Activated CD4-positive, alpha-beta T cell treated with anti-CD3 and anti-CD28 coated beads, Interleukin-2, amount 10 ng/mL, durations not matched to agents 24 days and 14 days (primary cell): ENCODE results near the gene IFT57. TPM values are rescaled to one million over a fixed set of nuclear protein-coding genes. Genes with fewer than 3 reads are reported as not detected.
A peak's percentile ranks its signal among the peaks of the same experiment; 100 is the strongest.

Source experiments
- DNase-seq: peaks from one replicate; pipeline ENCODE4 v3.0.0; 2022
- H3K27ac Mint-ChIP-seq: one replicate; pipeline ENCODE4 v1.8.0; 2022; ENCODE audit warnings: mild to moderate bottlenecking, mixed read lengths
- H3K27me3 Mint-ChIP-seq: one replicate; pipeline ENCODE4 v1.8.0; 2022; ENCODE audit warnings: mixed read lengths
- H3K36me3 Mint-ChIP-seq: one replicate; pipeline ENCODE4 v1.8.0; 2022; ENCODE audit warnings: low read depth, mild to moderate bottlenecking, mixed read lengths
- H3K4me1 Mint-ChIP-seq: one replicate; pipeline ENCODE4 v1.8.0; 2021; ENCODE audit warnings: mixed read lengths
- H3K4me3 Mint-ChIP-seq: one replicate; pipeline ENCODE4 v1.8.0; 2022; ENCODE audit warnings: mild to moderate bottlenecking, moderate library complexity, mixed read lengths
- H3K9me3 Mint-ChIP-seq: one replicate; pipeline ENCODE4 v1.8.0; 2021; ENCODE audit warnings: mixed read lengths
- intact Hi-C: fragments of 100-400 bp; cut with micrococcal nuclease; formaldehyde crosslinking; loops from one replicate; pipeline ENCODE4 v1.15.1; 2023
- total RNA-seq: library from RNA; stranded (reverse); gene quantifications from 2 replicates; pipeline ENCODE4 v1.2.3, GENCODE V29; 2022

IFT57 gene
- total RNA-seq, 1 donor from 2014 or later = 26.6 TPM

- Mint-ChIP-seq H3K4me1 (peaks cover 53% of the 10 kb centered on the region), H3K9me3 (peaks cover 12% of the 10 kb centered on the region), H3K4me3 (peak overlapping the region; percentile 96), H3K27ac (peak overlapping the region; percentile 99), H3K27me3 (no peaks in the 10 kb centered on the region), H3K36me3 (peaks cover 37% of the 10 kb centered on the region)
- DNase-seq = peak; percentile 91
- intact Hi-C loops = loop anchor here (1.0 to 10.0 kb wide), 8 partner anchors 10 to 600 kb away; partner anchors contain the start of genes BBX, CIP2A, DZIP3 and IFT57
These were observed 97.7 kb downstream of the IFT57 start for GRCh38 chr3:108124337-108125152.

GRCh38 chr3:108123326-108123725 is 98.9 kb downstream of the IFT57 start:
- peak overlapping the region; percentile 35 for H3K27ac Mint-ChIP-seq
- peaks cover 7% of the 10 kb centered on the region for H3K9me3 Mint-ChIP-seq
- DNase-seq = no peak
- peaks cover 25% of the 10 kb centered on the region for H3K36me3 Mint-ChIP-seq
- H3K4me1 Mint-ChIP-seq = peaks cover 49% of the 10 kb centered on the region
- intact Hi-C loops = loop anchor here (10.0 kb wide), 1 partner anchor 599 kb away; the partner anchor contains the start of gene BBX
- no peak overlapping the region for H3K4me3 Mint-ChIP-seq
- H3K27me3 Mint-ChIP-seq = no peaks in the 10 kb centered on the region

- intact Hi-C loops = loop anchor here (10.0 kb wide), 1 partner anchor 597 kb away; the partner anchor contains the start of gene BBX
- Mint-ChIP-seq H3K27ac (no peak overlapping the region), H3K4me3 (no peak overlapping the region), H3K27me3 (no peaks in the 10 kb centered on the region), H3K36me3 (peaks cover 17% of the 10 kb centered on the region), H3K4me1 (peaks cover 52% of the 10 kb centered on the region), H3K9me3 (peaks cover under 1% of the 10 kb centered on the region)
- DNase-seq = no peak
These were observed 99.9 kb downstream of the IFT57 start for GRCh38 chr3:108122276-108122675.

GRCh38 chr3:108119398-108120104 is 102.7 kb downstream of the IFT57 start:
- H3K9me3 Mint-ChIP-seq = no peaks in the 10 kb centered on the region
- no peak for DNase-seq
- H3K27ac Mint-ChIP-seq = peak overlapping the region; percentile 60
- H3K27me3 Mint-ChIP-seq = peaks cover 3% of the 10 kb centered on the region
- H3K4me1 Mint-ChIP-seq = peaks cover 45% of the 10 kb centered on the region
- H3K4me3 Mint-ChIP-seq = no peak overlapping the region
- no peaks in the 10 kb centered on the region for H3K36me3 Mint-ChIP-seq
- intact Hi-C loops = loop anchor here (10.0 kb wide), 1 partner anchor 595 kb away; the partner anchor contains the start of gene BBX

GRCh38 chr3:108118038-108118768 is 104.0 kb downstream of the IFT57 start:
- Mint-ChIP-seq H3K4me1 (peaks cover 32% of the 10 kb centered on the region), H3K9me3 (no peaks in the 10 kb centered on the region), H3K4me3 (peak overlapping the region; percentile 11), H3K27me3 (peaks cover 6% of the 10 kb centered on the region), H3K36me3 (no peaks in the 10 kb centered on the region), H3K27ac (peak overlapping the region; percentile 79)
- intact Hi-C loops = loop anchor here (1.0 kb wide), 1 partner anchor 17 kb away; no protein-coding TSS in a partner anchor
- no peak for DNase-seq

GRCh38 chr3:108117241-108117775 is 104.9 kb downstream of the IFT57 start:
- no peak overlapping the region for H3K27ac Mint-ChIP-seq
- H3K4me3 Mint-ChIP-seq = no peak overlapping the region
- no peaks in the 10 kb centered on the region for H3K9me3 Mint-ChIP-seq
- H3K4me1 Mint-ChIP-seq = peaks cover 27% of the 10 kb centered on the region
- no peaks in the 10 kb centered on the region for H3K36me3 Mint-ChIP-seq
- intact Hi-C loops = no loop called here
- peaks cover 9% of the 10 kb centered on the region for H3K27me3 Mint-ChIP-seq
- DNase-seq = no peak

- Mint-ChIP-seq H3K27ac (no peak overlapping the region), H3K9me3 (no peaks in the 10 kb centered on the region), H3K4me1 (peaks cover 20% of the 10 kb centered on the region), H3K36me3 (no peaks in the 10 kb centered on the region), H3K27me3 (peaks cover 15% of the 10 kb centered on the region), H3K4me3 (no peak overlapping the region)
- DNase-seq = no peak
- intact Hi-C loops = no loop called here
These were observed 107.7 kb downstream of the IFT57 start for GRCh38 chr3:108114423-108115065.

GRCh38 chr3:108113975-108114374 is 108.2 kb downstream of the IFT57 start:
- intact Hi-C loops = no loop called here
- Mint-ChIP-seq H3K9me3 (no peaks in the 10 kb centered on the region), H3K4me3 (no peak overlapping the region), H3K4me1 (peaks cover 18% of the 10 kb centered on the region), H3K27ac (no peak overlapping the region), H3K36me3 (no peaks in the 10 kb centered on the region), H3K27me3 (peaks cover 15% of the 10 kb centered on the region)
- no peak for DNase-seq

GRCh38 chr3:108110934-108111333 is 111.3 kb downstream of the IFT57 start:
- no peak for DNase-seq
- H3K4me1 Mint-ChIP-seq = no peaks in the 10 kb centered on the region
- H3K27ac Mint-ChIP-seq = no peak overlapping the region
- H3K36me3 Mint-ChIP-seq = no peaks in the 10 kb centered on the region
- no peak overlapping the region for H3K4me3 Mint-ChIP-seq
- peaks cover 20% of the 10 kb centered on the region for H3K27me3 Mint-ChIP-seq
- intact Hi-C loops = no loop called here
- no peaks in the 10 kb centered on the region for H3K9me3 Mint-ChIP-seq

Other genes starting within 250 kb of the IFT57 start
- gene CD47, start 131.4 kb downstream of the IFT57 start, total RNA-seq = 104 and 109 TPM in 2 replicates
- 2.0 and 2.2 TPM in 2 replicates for gene HHLA2, start 74.1 kb upstream of the IFT57 start, total RNA-seq